GM19023 (cell line): Measurements from ENCODE around the gene FNDC11.
"Not testable (repeated sequence)": the region's sequence is repeated elsewhere in the genome, so short reads cannot be mapped to it uniquely, and the experiment has no call there.

Experiments
- ATAC-seq: cut with Tn5 transposase; IDR thresholded peaks from one replicate; pipeline ENCODE4 v1.9.1; 2021; ENCODE audit warnings: mild to moderate bottlenecking, moderate library complexity; ENCODE audit not compliant: unreplicated experiment

Gene FNDC11

GRCh38 chr20:63595416-63596127, 41.6 kb downstream of the FNDC11 start:
- no peak for ATAC-seq

- ATAC-seq, result no peak
Measured at GRCh38 chr20:63596423-63596822, 42.5 kb downstream of the FNDC11 start.

- ATAC-seq, result no peak
Measured at GRCh38 chr20:63597651-63598478, 43.9 kb downstream of the FNDC11 start.

GRCh38 chr20:63598479-63599395, 44.8 kb downstream of the FNDC11 start:
- no peak for ATAC-seq

GRCh38 chr20:63599396-63600050, 45.6 kb downstream of the FNDC11 start:
- ATAC-seq, result no peak

- ATAC-seq, result not testable (repeated sequence)
Measured at GRCh38 chr20:63601679-63602078, 47.7 kb downstream of the FNDC11 start.

- no peak for ATAC-seq
Measured at GRCh38 chr20:63602321-63602720, 48.4 kb downstream of the FNDC11 start.
